CD1c-positive myeloid dendritic cell (primary cell): Measurements from ENCODE around the gene PGBD4.
"Not testable (repeated sequence)": the region's sequence is repeated elsewhere in the genome, so short reads cannot be mapped to it uniquely, and the experiment has no call there.

ENCODE experiments used
- DNase-seq: peaks from one replicate; pipeline ENCODE4 v3.0.0-alpha.2; 2016; ENCODE audit errors: extremely low spot score

Gene PGBD4

DNA sequence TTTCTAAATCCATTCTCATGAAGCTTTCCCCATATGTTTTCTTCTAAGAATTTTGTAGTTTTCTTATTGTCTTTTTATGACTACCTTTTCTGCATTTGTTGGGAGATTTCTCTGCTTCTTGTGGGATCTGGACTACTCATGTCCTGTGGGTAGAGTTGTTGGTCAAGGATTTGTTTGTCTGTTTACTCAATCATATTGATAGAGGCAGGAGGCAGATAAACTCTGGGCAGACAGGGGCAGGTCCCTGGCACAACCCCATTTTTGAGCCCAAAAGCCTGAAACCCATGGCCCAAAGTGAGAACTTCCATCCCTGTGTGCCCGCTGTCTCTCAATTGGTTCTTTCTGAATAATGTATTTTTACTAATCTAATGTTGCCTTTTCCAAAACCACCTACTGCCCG lies 12.3 kb downstream of the PGBD4 start:
- DNase-seq, result no peak

- DNase-seq, result no peak
Measured at GRCh38 chr15:34114739-34115138, 12.9 kb downstream of the PGBD4 start.

GRCh38 chr15:34116620-34117019 lies 14.7 kb downstream of the PGBD4 start:
- DNase-seq, result no peak

GRCh38 chr15:34119291-34119690 lies 17.4 kb downstream of the PGBD4 start:
- DNase-seq, result no peak

- not testable (repeated sequence) for DNase-seq
Measured at GRCh38 chr15:34120420-34120819, 18.5 kb downstream of the PGBD4 start.

GRCh38 chr15:34121786-34122185 lies 19.9 kb downstream of the PGBD4 start:
- DNase-seq, result not testable (repeated sequence)

DNA sequence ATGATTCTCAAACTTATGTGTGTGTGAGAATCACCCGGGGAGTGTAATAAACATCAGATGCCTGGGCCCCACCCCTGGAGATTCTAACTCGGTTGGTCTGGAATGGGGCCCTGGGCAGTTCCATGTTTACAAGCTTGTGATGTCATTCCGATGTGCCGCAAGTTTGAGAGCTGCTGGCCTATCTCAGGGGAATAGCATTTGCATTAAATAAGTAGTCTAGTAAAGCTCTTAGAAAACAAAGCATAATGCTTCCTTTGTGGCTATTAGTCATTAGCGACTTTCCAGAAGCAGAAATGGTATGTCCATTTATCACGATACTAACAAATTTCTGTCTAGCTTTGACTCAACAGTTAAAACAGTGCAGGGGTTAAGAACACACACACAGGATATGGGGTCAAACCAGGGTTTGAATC lies 20.9 kb downstream of the PGBD4 start:
- no peak for DNase-seq

DNA sequence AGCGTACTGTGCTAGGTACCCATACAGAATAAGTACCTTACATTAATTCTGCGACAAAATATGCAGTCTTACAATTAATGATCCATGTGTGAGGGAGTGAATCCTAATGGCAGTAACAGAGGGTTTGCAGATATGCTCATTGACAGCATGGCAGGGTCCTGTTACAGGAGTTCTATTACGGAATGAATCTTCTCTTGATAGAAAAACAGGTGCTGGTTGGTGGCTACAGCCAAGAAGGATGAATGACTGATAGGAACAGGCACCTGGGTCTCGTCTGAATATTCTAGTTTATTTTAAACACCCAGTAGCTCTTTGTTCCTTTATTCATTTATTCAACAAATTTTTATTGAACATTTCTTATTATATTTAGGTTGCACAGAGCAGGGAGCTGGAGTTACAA lies 22.8 kb downstream of the PGBD4 start:
- no peak for DNase-seq

- DNase-seq, result no peak
Measured at GRCh38 chr15:34125945-34126344, 24.1 kb downstream of the PGBD4 start.

- DNase-seq, result no peak
Measured at GRCh38 chr15:34126522-34126921, 24.6 kb downstream of the PGBD4 start.

GRCh38 chr15:34128898-34129297 lies 27.0 kb downstream of the PGBD4 start:
- DNase-seq, result no peak

GRCh38 chr15:34132881-34133280 lies 31.0 kb downstream of the PGBD4 start:
- DNase-seq, result no peak

GRCh38 chr15:34133511-34133910 lies 31.6 kb downstream of the PGBD4 start:
- no peak for DNase-seq

- DNase-seq, result no peak
Measured at GRCh38 chr15:34147371-34148140, 45.7 kb downstream of the PGBD4 start.

- DNase-seq, result peak; percentile 31
Measured at GRCh38 chr15:34154725-34155204, 52.9 kb downstream of the PGBD4 start.

DNA sequence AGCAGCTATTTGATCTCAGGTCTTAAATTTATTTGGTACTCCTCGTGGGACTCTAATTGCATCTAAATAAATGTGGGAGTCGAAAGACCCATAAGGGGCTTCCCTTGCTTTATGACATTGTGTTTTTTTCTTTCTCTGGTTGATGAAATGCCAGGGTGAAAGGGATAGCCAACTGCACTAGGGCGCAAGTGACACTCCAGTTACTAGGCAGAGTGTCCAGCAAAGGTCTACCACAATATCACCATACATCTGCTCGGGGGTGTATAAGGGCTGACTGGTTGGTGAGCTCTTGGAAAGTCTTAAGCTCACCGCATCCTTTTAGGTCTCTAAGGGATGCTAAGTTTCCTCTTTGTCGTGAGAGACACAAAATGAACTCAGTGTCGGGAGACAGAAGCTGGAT lies 54.0 kb downstream of the PGBD4 start:
- DNase-seq, result no peak
